T-helper 2 cell treated with Interferon-gamma antibody and Interleukin-4, amounts not matched to agents 5 μg/mL and 100 μg/mL, for 36 hours (primary cell): Measurements from ENCODE around the gene BLVRA.
"Not testable (repeated sequence)": the region's sequence is repeated elsewhere in the genome, so short reads cannot be mapped to it uniquely, and the experiment has no call there.

Experiments
- DNase-seq: peaks from one replicate; pipeline ENCODE4 v3.0.0; 2021; ENCODE audit warnings: low spot score
- H3K27ac Mint-ChIP-seq: one replicate; pipeline ENCODE4 v1.8.0; 2021; ENCODE audit warnings: mild to moderate bottlenecking, mixed read lengths
- H3K27me3 Mint-ChIP-seq: one replicate; pipeline ENCODE4 v1.8.0; 2021; ENCODE audit warnings: low read depth, mixed read lengths
- H3K36me3 Mint-ChIP-seq: one replicate; pipeline ENCODE4 v1.8.0; 2021; ENCODE audit warnings: low read depth, mixed read lengths
- H3K4me1 Mint-ChIP-seq: one replicate; pipeline ENCODE4 v1.8.0; 2021; ENCODE audit warnings: low read depth, mixed read lengths
- H3K4me3 Mint-ChIP-seq: one replicate; pipeline ENCODE4 v1.8.0; 2022; ENCODE audit warnings: mild to moderate bottlenecking, moderate library complexity, mixed read lengths
- H3K9me3 Mint-ChIP-seq: one replicate; pipeline ENCODE4 v1.8.0; 2021; ENCODE audit warnings: mixed read lengths

BLVRA gene

GRCh38 chr7:43758029-43758821 is at the start of gene BLVRA:
TSS of gene BLVRA (plus strand) at chr7:43758680. CDS start at chr7:43771159, 12,479 bp downstream.
- peaks cover 23% of the 10 kb centered on the region for H3K4me1 Mint-ChIP-seq
- DNase-seq: peak; percentile 67
- peak within 1 kb of the TSS; percentile 82 for H3K4me3 Mint-ChIP-seq
- H3K36me3 Mint-ChIP-seq: no peaks in the 10 kb centered on the region
- H3K27me3 Mint-ChIP-seq: peaks cover 18% of the 10 kb centered on the region
- no peaks in the 10 kb centered on the region for H3K9me3 Mint-ChIP-seq
- peak within 1 kb of the TSS; percentile 1 for H3K27ac Mint-ChIP-seq

- H3K36me3 Mint-ChIP-seq: peaks cover 25% of the 10 kb centered on the region
- peaks cover 11% of the 10 kb centered on the region for H3K9me3 Mint-ChIP-seq
- DNase-seq: no peak
- no peaks in the 10 kb centered on the region for H3K27me3 Mint-ChIP-seq
- no peak overlapping the region for H3K27ac Mint-ChIP-seq
- no peak overlapping the region for H3K4me3 Mint-ChIP-seq
- H3K4me1 Mint-ChIP-seq: peaks cover 10% of the 10 kb centered on the region
Observed at GRCh38 chr7:43711503-43711902, 47.0 kb upstream of the BLVRA start.

DNA sequence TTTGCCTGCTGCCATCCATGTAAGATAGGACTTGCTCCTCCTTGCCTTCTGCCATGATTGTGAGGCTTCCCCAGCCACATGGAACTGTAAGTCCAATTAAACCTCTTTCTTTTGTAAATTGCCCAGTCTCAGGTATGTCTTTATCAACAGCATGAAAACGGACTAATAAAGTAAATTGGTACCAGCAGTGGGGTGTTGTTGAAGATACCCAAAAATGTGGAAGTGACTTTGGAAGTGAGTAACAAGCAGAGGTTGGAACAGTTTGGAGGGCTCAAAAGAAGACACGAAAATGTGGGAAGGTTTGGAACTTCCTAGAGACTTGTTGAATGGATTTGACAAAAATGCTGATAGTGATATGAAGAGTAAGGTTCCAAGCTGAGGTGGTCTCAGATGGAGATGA is 42.5 kb upstream of the BLVRA start:
- peaks cover 14% of the 10 kb centered on the region for H3K4me1 Mint-ChIP-seq
- not testable (repeated sequence) for H3K27me3 Mint-ChIP-seq, H3K4me3 Mint-ChIP-seq, H3K9me3 Mint-ChIP-seq, DNase-seq, H3K27ac Mint-ChIP-seq
- peaks cover 11% of the 10 kb centered on the region for H3K36me3 Mint-ChIP-seq

GRCh38 chr7:43716598-43716997 is 41.9 kb upstream of the BLVRA start:
- Mint-ChIP-seq H3K4me3 (no peak overlapping the region), H3K4me1 (peaks cover 16% of the 10 kb centered on the region), H3K36me3 (peaks cover 11% of the 10 kb centered on the region), H3K9me3 (no peaks in the 10 kb centered on the region), H3K27me3 (no peaks in the 10 kb centered on the region), H3K27ac (no peak overlapping the region)
- no peak for DNase-seq

- Mint-ChIP-seq H3K4me1 (peaks cover 15% of the 10 kb centered on the region), H3K36me3 (peaks cover 8% of the 10 kb centered on the region), H3K4me3 (no peak overlapping the region), H3K27ac (no peak overlapping the region), H3K27me3 (no peaks in the 10 kb centered on the region), H3K9me3 (no peaks in the 10 kb centered on the region)
- DNase-seq: no peak
Observed at GRCh38 chr7:43721193-43721806, 37.2 kb upstream of the BLVRA start.

GRCh38 chr7:43723007-43723341 is 35.5 kb upstream of the BLVRA start:
- Mint-ChIP-seq H3K27me3 (no peaks in the 10 kb centered on the region), H3K9me3 (no peaks in the 10 kb centered on the region), H3K4me1 (peaks cover 22% of the 10 kb centered on the region), H3K36me3 (peaks cover 14% of the 10 kb centered on the region), H3K27ac (no peak overlapping the region), H3K4me3 (no peak overlapping the region)
- DNase-seq: no peak

- no peak for DNase-seq
- Mint-ChIP-seq H3K36me3 (peaks cover 10% of the 10 kb centered on the region), H3K4me3 (no peak overlapping the region), H3K4me1 (peaks cover 28% of the 10 kb centered on the region), H3K27ac (no peak overlapping the region), H3K9me3 (no peaks in the 10 kb centered on the region), H3K27me3 (no peaks in the 10 kb centered on the region)
Observed at GRCh38 chr7:43725251-43725650, 33.2 kb upstream of the BLVRA start.

- Mint-ChIP-seq H3K4me3 (no peak overlapping the region), H3K27me3 (no peaks in the 10 kb centered on the region), H3K9me3 (no peaks in the 10 kb centered on the region), H3K4me1 (peaks cover 26% of the 10 kb centered on the region), H3K27ac (no peak overlapping the region), H3K36me3 (peaks cover 10% of the 10 kb centered on the region)
- DNase-seq: no peak
Observed at GRCh38 chr7:43726466-43726865, 32.0 kb upstream of the BLVRA start.

- Mint-ChIP-seq H3K27ac (no peak overlapping the region), H3K36me3 (peaks cover 10% of the 10 kb centered on the region), H3K27me3 (no peaks in the 10 kb centered on the region), H3K4me1 (peaks cover 26% of the 10 kb centered on the region), H3K9me3 (no peaks in the 10 kb centered on the region), H3K4me3 (peak overlapping the region; percentile 66)
- DNase-seq: no peak
Observed at GRCh38 chr7:43727003-43727402, 31.5 kb upstream of the BLVRA start.

GRCh38 chr7:43727494-43727893 is 31.0 kb upstream of the BLVRA start:
- no peak for DNase-seq
- Mint-ChIP-seq H3K36me3 (peaks cover 10% of the 10 kb centered on the region), H3K27ac (no peak overlapping the region), H3K4me3 (peak overlapping the region; percentile 66), H3K9me3 (no peaks in the 10 kb centered on the region), H3K27me3 (no peaks in the 10 kb centered on the region), H3K4me1 (peaks cover 26% of the 10 kb centered on the region)

DNA sequence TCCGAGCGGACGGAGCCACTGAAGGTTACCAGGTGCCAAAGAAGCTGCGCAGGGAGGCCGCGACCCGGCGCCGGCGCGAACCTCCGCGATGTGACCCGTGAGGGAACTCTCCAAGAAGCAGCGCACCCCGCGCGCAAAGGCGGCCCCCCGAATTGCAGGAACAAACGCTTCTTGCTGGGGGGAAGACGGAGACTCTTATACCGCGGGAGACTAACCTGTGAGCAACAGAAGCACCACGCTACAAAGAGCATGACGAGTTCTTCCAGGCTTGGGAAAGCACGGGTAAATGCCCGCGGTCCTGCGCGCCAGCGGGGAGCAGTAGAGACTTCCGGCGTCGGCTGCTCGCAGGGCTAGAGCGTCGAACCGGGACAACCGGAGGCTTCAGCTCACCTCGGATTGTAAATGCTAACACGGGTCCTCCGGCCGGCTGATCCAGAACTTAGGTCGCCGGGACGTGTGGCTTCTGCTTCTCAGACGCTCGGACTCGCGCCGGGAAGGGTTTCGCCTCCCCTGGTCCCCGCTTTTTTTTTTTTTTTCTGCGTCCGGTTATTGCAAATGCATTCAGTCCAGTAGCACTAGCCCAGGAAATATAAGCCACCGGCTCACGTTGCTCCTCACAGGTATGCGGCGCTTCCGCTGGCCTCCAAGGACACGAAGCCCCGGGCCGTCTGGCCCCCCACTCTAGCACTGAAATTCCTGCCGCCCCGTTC is 29.1 kb upstream of the BLVRA start, which contains the start of gene COA1:
Gene COA1 (minus strand): TSS at position 310 of the 710 bp plus-strand sequence. CDS start 80,909 bp downstream, outside the sequence.
- Mint-ChIP-seq H3K27ac (peak within 1 kb of the TSS; percentile 81), H3K4me3 (peak within 1 kb of the TSS; percentile 94), H3K27me3 (no peaks in the 10 kb centered on the region), H3K36me3 (peaks cover 10% of the 10 kb centered on the region), H3K4me1 (peaks cover 24% of the 10 kb centered on the region), H3K9me3 (no peaks in the 10 kb centered on the region)
- DNase-seq: peak; percentile 81

DNA sequence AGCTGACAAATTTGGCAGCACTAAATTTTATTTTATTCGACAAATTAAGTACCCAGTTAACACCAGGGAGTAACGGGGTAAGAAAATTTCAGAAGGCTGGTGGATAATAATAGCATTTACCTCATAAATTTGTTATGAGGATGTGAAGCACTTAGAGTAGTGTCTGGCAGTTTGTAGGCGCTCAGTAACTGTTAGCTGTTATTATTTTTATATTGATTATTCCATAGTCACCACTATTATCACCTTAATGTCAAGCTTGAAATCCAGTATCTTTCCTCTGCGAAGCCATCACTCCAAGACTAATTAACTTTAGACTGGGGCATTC is 28.6 kb upstream of the BLVRA start:
- Mint-ChIP-seq H3K36me3 (peaks cover 9% of the 10 kb centered on the region), H3K9me3 (no peaks in the 10 kb centered on the region), H3K4me1 (peaks cover 27% of the 10 kb centered on the region), H3K27me3 (no peaks in the 10 kb centered on the region), H3K27ac (peak overlapping the region; percentile 81), H3K4me3 (peak overlapping the region; percentile 94)
- no peak for DNase-seq

DNA sequence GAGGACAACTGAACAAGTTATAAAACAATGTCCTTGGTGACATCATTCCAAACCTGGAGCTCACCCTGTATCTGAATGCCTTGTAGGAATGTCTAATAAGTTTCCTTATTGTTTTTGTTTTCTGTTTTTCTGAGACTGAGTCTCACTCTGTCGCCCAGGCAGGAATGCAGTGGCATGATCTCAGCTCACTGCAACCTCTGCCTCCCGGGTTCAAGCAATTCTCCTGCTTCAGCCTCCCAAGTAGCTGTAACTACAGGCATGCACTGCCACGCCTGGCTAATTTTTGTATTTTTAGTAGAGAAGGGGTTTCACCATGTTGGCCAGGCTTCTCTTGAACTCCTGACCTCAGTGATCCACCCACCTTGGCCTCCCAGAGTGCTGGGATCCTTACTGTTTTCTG is 27.0 kb upstream of the BLVRA start:
- not testable (repeated sequence) for DNase-seq, H3K9me3 Mint-ChIP-seq, H3K27ac Mint-ChIP-seq, H3K36me3 Mint-ChIP-seq, H3K27me3 Mint-ChIP-seq, H3K4me3 Mint-ChIP-seq
- H3K4me1 Mint-ChIP-seq: peaks cover 22% of the 10 kb centered on the region

DNA sequence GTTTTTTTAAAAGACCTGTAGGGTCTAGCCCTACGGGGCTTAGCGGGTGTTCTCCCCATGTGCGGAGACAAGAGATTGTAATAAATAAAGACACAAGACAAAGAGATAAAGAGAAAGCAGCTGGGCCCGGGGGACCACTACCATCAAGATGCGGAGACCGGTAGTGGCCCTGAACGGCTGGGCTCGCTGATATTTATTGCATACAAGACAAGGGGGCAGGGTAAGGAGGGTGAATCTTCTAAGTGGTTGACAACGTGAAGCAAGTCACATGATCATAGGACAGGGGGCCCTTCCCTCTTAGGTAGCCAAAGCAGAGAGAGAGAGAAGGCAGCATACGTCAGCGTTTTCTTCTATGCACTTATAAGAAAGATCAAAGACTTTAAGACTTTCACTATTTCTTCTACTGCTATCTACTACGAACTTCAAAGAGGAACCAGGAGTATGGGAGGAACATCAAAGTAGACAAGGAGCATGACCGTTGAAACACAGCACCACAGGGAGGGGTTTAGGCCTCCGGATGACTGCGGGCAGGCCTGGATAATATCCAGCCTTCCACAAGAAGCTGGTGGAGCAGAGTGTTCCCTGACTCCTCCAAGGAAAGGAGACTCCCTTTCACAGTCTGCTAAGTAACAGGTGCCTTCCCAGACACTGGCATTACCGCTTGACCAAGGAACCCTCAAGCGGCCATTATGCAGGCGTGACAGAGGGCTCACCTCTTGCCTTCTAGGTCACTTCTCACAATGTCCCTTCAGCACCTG is 23.7 kb upstream of the BLVRA start:
- not testable (repeated sequence) for H3K4me3 Mint-ChIP-seq, H3K27me3 Mint-ChIP-seq, H3K36me3 Mint-ChIP-seq, H3K27ac Mint-ChIP-seq, DNase-seq, H3K4me1 Mint-ChIP-seq, H3K9me3 Mint-ChIP-seq
